Dendritic cell treated with granulocyte-macrophage colony-stimulating factor and Interleukin-4, amounts not matched to agents 40 ng/mL and 50 ng/mL, for 4 days (primary cell): Measurements from ENCODE around the gene PPP1R26.

Experiments used
- H3K27ac Mint-ChIP-seq: one replicate; pipeline ENCODE4 v1.8.0; 2022; ENCODE audit warnings: mild to moderate bottlenecking, mixed read lengths
- H3K27me3 Mint-ChIP-seq: one replicate; pipeline ENCODE4 v1.8.0; 2022; ENCODE audit warnings: mild to moderate bottlenecking, mixed read lengths
- H3K36me3 Mint-ChIP-seq: one replicate; pipeline ENCODE4 v1.8.0; 2022; ENCODE audit warnings: low read depth, mixed read lengths
- H3K4me1 Mint-ChIP-seq: one replicate; pipeline ENCODE4 v1.8.0; 2022; ENCODE audit warnings: low read depth, mixed read lengths
- H3K4me3 Mint-ChIP-seq: one replicate; pipeline ENCODE4 v1.8.0; 2022; ENCODE audit warnings: mild to moderate bottlenecking, moderate library complexity, mixed read lengths
- H3K9me3 Mint-ChIP-seq: one replicate; pipeline ENCODE4 v1.8.0; 2022; ENCODE audit warnings: mixed read lengths
- intact Hi-C: fragments of 100-400 bp; cut with micrococcal nuclease; formaldehyde crosslinking; loops from one replicate; pipeline ENCODE4 v1.15.0; 2022

Gene PPP1R26

DNA sequence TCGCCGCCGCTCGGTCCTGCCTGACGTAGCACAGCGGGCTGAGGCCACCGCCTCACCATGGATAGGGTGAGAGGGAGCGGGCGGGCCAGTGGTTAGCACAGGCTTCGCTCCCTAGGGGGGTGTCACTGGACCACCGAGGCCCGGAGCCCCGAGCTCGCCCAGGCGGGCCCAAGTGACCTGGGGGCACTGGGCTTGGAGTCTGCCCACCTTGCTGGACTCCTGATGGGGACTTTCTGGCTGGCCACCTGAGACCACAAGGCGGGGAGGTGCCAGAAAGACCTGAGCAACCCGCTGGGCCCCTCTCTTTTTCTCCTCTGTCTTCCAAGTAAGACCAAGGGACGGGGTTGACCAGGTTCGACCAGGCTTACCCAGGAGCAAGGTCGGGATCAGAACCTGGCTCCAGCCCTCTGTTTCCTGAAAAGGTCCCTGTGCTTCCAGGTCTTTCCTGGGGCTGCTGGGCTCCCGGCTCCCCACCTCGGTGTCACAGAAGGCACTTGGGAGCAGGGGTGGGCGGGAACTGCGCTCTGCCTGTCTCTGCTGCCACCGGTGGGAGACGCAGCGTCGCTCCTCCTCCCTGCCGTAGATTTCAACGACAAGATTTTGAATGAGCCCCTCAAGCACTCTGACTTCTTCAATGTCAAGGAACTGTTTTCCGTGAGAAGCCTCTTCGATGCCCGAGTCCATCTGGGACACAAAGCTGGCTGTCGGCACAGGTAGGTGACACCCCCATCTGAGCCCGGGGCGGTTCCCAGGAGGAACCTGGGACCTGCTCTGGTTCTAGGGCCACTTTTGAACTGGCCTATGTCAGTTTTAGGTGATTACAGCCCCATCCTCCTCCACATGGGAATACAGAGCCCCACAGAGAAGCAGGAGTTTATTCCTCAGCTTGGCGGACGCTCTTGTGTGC is 21.9 kb downstream of the PPP1R26 start:
- Mint-ChIP-seq H3K4me1 (peaks cover 33% of the 10 kb centered on the region), H3K36me3 (peaks cover 49% of the 10 kb centered on the region), H3K9me3 (no peaks in the 10 kb centered on the region), H3K27me3 (peaks cover 20% of the 10 kb centered on the region), H3K27ac (peak overlapping the region; percentile 92), H3K4me3 (peak overlapping the region; percentile 98)
- intact Hi-C loops, result no loop called here

DNA sequence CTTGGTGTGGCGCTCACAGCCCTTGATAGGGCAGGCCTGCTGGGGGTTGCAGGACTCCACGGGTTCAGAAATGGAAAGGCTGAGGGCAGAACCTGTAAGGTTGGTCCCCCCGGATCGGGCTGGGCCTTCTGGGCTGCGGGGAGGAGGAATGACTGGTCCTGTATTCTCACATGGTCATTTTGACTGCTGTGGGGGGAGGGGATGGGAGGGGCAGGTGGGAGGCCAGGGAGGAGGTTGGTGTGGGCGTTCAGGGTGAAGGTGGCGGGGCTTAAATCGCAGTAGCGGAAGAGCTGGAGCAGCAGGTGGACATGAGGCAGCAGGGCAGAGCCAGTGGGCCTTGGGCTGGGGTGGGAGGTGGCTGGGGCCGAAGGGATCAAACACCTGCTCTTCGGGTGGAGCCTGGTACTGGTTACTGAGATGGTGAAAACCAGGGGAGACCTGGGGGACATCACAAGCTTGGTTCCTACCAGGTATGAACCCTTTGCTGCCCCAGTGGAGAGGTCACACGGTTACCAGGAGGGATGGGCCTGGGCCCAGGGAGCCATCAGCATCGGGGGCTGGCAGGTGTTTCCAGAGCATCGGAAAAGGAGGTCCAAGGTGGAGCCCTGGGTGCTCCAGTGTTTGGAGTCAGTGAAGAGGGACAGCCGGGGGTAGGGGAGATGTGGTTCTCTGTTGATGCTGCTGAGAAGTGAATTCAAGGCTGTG is 22.7 kb downstream of the PPP1R26 start:
- Mint-ChIP-seq H3K9me3 (no peaks in the 10 kb centered on the region), H3K4me3 (peak overlapping the region; percentile 98), H3K36me3 (peaks cover 49% of the 10 kb centered on the region), H3K27ac (peak overlapping the region; percentile 40), H3K27me3 (peaks cover 16% of the 10 kb centered on the region), H3K4me1 (peaks cover 33% of the 10 kb centered on the region)
- intact Hi-C loops, result no loop called here

DNA sequence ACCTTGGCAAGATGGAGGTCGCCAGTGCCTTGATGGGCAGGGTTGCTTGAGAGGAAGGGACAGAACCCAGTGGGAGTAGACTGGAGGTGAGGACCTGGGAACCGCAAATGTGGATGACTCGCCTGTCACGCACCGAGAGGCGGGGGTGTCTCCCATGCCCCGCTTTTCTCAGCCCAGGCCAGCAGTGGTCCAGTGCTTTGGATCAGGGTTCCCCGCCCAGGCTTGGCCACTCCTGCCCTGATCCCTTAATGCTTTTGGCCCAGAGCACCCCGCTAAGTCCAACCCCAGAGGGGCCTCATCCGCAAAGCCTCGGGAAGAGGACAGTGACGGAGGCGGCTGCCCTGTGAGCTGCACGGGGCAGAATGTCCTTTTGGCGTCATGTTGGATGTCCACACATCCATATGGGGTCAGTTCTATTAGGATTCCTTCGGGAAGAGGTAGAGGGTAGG is 23.3 kb downstream of the PPP1R26 start:
- H3K4me1 Mint-ChIP-seq, result peaks cover 33% of the 10 kb centered on the region
- H3K27me3 Mint-ChIP-seq, result peaks cover 12% of the 10 kb centered on the region
- H3K4me3 Mint-ChIP-seq, result no peak overlapping the region
- intact Hi-C loops, result no loop called here
- peak overlapping the region; percentile 40 for H3K27ac Mint-ChIP-seq
- H3K36me3 Mint-ChIP-seq, result peaks cover 49% of the 10 kb centered on the region
- H3K9me3 Mint-ChIP-seq, result no peaks in the 10 kb centered on the region

DNA sequence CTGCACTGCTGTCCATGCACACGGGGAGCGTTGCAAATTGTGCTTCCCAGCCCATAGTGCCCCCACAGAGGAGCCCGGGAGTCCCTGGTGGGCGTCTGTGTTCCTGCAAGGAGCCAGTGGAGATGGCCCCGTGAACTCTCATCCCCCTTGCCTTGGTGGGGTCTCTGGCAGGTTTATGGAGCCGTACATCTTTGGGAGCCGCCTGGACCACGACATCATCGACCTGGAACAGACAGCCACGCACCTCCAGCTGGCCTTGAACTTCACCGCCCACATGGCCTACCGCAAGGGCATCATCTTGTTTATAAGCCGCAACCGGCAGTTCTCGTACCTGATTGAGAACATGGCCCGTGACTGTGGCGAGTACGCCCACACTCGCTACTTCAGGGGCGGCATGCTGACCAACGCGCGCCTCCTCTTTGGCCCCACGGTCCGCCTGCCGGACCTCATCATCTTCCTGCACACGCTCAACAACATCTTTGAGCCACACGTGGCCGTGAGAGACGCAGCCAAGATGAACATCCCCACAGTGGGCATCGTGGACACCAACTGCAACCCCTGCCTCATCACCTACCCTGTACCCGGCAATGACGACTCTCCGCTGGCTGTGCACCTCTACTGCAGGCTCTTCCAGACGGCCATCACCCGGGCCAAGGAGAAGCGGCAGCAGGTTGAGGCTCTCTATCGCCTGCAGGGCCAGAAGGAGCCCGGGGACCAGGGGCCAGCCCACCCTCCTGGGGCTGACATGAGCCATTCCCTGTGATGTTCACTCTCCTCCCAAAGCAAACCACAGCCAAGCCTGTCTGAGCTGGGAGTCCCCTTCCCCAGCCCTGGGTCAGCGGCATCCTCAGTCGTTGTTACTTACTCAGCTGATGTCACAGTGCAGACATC is 24.0 kb downstream of the PPP1R26 start:
- intact Hi-C loops, result no loop called here
- H3K9me3 Mint-ChIP-seq, result peaks cover 2% of the 10 kb centered on the region
- H3K4me1 Mint-ChIP-seq, result peaks cover 33% of the 10 kb centered on the region
- H3K27ac Mint-ChIP-seq, result no peak overlapping the region
- H3K27me3 Mint-ChIP-seq, result peaks cover 7% of the 10 kb centered on the region
- peaks cover 49% of the 10 kb centered on the region for H3K36me3 Mint-ChIP-seq
- no peak overlapping the region for H3K4me3 Mint-ChIP-seq

DNA sequence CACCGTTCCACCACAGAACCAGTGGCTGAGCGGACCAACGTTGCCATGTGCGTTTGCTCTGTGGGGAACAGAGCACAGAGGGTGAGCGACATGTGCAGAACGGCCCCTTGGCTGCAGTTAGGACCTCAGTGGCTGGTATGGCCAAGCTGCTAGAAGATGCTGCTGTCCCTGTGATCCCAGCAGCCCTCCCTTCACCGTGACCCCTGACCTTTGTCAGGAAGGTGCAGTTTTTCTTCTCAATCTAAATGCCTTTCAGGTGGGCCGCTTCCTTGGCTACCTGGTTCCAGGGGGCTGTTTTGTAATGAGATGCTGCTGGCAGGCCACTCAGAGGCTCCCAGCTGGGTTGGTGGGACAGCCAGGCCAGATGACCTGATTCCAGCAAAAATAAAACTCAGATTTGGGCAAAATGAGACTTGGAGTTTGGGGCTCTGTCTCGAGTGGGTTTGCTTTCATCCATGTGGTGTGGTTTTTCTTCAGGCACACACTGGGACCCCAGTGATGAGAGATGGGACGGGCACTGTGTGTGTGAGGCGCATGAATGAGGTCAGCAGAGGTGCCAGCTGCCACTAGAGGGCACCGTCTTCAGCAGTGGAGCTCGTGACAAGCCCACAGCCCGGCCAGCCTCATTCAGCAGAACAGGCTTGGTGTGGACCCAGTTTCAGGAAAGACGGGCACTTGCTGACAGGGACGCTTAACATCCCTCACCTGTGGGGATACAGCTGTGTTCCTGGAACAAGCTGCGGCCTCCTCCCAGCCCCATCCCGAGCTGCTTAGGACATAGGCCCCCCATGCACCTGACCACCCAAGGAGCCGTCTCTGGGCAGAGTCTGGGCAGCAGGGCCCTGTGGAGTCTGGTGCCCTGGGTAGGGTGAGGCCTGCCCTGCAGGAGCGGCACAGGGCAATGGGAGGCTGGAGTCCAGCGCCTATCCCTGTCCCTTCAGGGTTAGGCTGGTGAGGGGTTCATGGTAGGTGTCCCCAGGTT is 25.0 kb downstream of the PPP1R26 start:
- H3K4me3 Mint-ChIP-seq, result no peak overlapping the region
- peaks cover 31% of the 10 kb centered on the region for H3K4me1 Mint-ChIP-seq
- H3K27ac Mint-ChIP-seq, result no peak overlapping the region
- peaks cover 49% of the 10 kb centered on the region for H3K36me3 Mint-ChIP-seq
- peaks cover 4% of the 10 kb centered on the region for H3K27me3 Mint-ChIP-seq
- intact Hi-C loops, result no loop called here
- H3K9me3 Mint-ChIP-seq, result peaks cover 12% of the 10 kb centered on the region

DNA sequence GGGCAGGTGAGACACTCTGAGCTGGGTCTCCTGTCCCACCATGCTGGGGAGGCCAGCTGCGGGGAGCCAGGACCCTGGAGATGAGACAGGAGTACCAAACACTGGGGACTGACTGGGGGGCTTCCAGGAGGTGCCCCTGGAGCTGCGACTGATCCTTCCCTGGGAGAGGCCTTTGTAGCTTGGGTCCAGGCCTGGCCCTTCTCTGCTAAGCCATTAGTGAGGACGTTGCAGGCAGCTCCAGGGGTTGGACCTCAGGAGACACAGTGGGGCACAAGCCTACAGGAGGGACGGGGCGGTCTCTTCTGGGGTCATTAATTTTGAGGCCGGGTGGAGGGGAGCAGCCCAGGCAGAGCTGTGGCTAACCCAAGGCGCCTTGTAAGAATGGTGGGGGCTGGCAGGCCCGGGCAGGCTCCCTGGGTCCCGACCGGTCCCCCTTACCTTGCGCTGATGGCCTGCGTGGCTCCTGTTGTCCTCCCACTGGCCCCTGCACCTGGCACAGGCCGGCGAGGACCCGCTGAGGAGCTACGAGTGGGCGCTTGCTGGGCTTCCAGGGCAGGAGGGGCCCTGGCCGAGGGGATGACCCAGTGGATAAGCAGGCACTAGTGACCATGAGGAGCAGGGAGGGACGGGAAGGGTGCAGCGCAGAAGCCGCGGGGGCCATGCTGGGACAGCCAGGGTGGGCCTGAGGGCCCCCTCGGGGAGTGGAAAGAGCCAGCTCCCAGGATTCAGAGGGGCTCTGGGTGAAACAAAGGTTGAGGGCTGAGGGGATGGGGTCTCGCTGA is 26.0 kb downstream of the PPP1R26 start:
- no peak overlapping the region for H3K4me3 Mint-ChIP-seq
- H3K4me1 Mint-ChIP-seq, result peaks cover 29% of the 10 kb centered on the region
- H3K27me3 Mint-ChIP-seq, result peaks cover 3% of the 10 kb centered on the region
- peaks cover 46% of the 10 kb centered on the region for H3K36me3 Mint-ChIP-seq
- H3K9me3 Mint-ChIP-seq, result peaks cover 13% of the 10 kb centered on the region
- intact Hi-C loops, result no loop called here
- H3K27ac Mint-ChIP-seq, result no peak overlapping the region

DNA sequence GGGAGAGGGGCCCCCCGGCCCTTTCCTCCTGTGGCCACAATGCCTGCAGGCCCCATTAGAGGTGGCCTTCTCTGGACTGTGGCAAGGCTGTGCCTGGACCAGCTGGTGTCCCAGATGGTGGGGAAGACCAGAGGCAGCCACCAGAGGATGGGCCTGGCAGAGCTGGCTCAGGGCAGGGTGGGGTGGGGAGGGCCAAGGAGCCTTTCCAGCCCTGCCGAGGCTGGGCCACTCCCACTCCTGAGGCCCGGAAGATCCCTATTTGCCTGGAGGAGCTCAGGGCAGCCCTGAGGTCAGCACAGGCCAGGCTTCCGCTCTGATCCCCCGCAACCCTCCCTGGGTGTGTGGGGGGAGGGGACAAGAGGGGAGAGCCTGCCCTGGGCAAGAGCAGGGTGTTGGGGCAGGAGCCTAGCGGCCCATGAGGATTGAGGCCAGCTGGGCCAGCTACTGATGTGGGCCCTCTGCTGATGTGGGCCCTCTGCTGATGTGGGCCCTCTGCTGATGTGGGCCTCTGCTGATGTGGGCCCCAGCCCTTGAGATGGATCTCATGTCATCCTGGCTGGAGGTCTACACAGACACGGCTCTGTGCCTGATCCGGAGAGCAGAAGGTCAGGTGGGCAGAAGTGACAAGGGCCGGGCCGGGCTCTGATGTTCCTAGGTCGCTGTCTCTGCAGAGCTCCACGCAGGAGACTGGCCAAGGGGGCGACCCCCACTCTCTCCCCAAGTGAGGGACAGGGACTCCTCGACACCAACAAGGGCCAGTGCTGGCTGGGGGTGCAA is 26.9 kb downstream of the PPP1R26 start:
- H3K4me1 Mint-ChIP-seq, result peaks cover 27% of the 10 kb centered on the region
- intact Hi-C loops, result no loop called here
- no peak overlapping the region for H3K4me3 Mint-ChIP-seq
- peaks cover 40% of the 10 kb centered on the region for H3K36me3 Mint-ChIP-seq
- H3K9me3 Mint-ChIP-seq, result peaks cover 13% of the 10 kb centered on the region
- no peak overlapping the region for H3K27ac Mint-ChIP-seq
- H3K27me3 Mint-ChIP-seq, result peaks cover 3% of the 10 kb centered on the region

DNA sequence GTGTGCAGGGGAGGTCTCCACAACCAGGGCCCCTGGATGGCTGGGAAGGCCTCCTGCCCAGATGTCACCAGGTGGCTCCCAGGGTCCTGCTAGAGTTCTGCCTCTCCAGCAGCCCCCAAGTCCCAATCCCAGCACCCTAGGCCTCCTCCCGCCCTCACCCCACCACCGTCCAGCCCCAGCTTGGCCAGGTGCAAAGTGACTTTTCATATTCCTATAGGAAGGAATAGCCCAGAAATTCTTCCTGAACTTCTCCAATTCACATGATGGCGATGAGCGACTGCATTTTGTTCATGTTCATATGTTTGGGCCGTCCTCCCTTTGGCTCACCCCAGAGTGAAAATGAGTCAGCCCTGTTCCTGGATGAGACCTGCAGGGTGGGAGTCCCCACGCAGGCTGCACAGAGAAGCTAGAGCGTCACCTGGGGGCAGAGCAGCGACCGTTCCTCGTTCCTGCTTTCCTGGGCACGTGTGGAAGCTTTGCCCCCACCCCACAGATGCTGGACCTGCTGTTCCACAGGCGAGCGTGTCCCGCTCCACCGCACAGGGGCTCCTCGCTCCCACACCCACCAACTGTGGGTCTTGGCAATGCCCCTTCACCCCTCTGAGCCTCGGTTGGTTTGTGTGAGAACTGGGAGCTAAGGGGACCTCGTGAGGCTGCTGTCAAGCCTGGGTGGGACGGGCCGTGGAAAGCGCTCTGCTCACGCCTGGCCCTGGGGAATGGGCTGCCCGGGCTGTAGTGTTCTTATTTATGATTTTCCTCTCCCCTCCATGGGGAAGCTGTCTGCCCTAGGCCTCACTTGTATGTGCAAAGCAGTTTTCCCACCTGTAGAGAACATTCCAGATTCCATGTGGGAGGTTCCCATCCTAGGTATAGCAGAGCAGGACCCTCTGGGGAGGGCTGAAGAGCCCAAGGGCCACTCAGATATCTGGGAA is 27.8 kb downstream of the PPP1R26 start:
- Mint-ChIP-seq H3K36me3 (peaks cover 32% of the 10 kb centered on the region), H3K27me3 (peaks cover 6% of the 10 kb centered on the region), H3K27ac (no peak overlapping the region), H3K4me3 (no peak overlapping the region), H3K4me1 (peaks cover 18% of the 10 kb centered on the region), H3K9me3 (peaks cover 13% of the 10 kb centered on the region)
- intact Hi-C loops, result no loop called here

DNA sequence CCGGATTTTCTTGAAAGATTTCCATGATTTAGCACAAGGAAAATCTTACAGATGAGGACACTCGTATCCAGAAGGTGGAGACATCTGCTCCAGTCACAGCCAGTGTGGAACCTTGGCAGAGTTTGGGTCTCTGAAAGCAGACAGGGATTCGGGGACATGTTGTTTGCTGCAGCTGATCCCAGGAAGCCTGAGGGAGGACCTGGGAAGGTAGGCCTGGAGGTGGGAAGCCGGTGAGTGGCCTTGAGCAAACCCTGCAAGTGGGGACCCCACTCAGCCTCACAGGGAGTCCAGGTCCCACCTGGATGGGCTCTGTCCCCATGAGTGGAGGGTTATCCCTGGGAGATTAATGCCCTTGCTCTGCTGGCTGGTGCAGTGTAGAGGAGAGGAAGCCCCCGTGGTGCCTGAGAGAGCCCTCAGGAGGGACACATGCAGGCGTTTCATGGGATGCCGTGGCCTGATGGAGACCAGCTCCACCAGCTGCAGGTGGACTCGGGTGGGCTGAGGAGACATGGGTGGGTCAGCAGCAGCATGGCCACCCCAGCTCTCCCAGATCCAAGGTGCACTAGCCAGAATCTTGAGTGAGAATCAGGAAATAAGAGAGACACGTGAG is 28.7 kb downstream of the PPP1R26 start:
- Mint-ChIP-seq H3K27me3 (peaks cover 11% of the 10 kb centered on the region), H3K27ac (no peak overlapping the region), H3K9me3 (peaks cover 13% of the 10 kb centered on the region), H3K4me1 (peaks cover 10% of the 10 kb centered on the region), H3K4me3 (no peak overlapping the region), H3K36me3 (peaks cover 22% of the 10 kb centered on the region)
- intact Hi-C loops, result no loop called here

DNA sequence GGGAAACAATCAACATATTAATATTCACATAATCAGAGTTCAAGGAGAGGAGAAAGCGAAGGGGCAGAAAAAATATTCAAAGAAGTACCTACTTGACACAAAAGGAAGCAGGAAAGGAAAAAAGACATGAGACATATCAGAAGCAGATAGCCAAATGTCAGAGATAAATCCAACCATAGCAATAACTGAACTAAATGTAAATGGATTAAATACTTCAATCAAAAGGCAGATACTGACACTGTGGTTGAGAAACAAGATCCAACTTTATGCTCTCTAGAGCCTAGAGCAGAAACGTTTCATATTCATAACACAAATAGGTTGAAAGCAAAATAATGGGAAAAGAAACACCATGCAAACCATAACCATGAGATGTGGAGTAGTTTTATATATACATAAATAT is 29.9 kb downstream of the PPP1R26 start:
- H3K9me3 Mint-ChIP-seq, result peaks cover 13% of the 10 kb centered on the region
- peaks cover 12% of the 10 kb centered on the region for H3K27me3 Mint-ChIP-seq
- intact Hi-C loops, result no loop called here
- no peak overlapping the region for H3K27ac Mint-ChIP-seq
- peaks cover 11% of the 10 kb centered on the region for H3K36me3 Mint-ChIP-seq
- peaks cover 3% of the 10 kb centered on the region for H3K4me1 Mint-ChIP-seq
- no peak overlapping the region for H3K4me3 Mint-ChIP-seq

DNA sequence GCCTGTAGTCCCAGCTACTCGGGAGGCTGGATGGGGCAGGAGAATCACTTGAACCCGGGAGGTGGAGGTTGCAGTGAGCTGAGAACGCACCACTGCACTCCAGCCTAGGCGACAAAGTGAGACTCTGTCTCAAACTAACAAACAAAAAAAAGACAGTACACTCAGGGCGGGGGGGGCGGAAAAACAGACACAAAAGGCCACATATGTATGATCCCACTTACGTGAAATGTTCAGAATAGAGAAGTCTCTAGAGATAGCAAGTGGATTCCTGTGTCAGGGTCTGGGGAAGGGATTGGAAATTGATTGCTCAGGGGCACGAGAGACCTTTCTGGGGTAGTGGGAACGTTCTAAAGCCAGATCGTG is 32.6 kb downstream of the PPP1R26 start:
- Mint-ChIP-seq H3K27ac (no peak overlapping the region), H3K36me3 (no peaks in the 10 kb centered on the region), H3K9me3 (peaks cover 13% of the 10 kb centered on the region), H3K4me1 (no peaks in the 10 kb centered on the region), H3K27me3 (peaks cover 19% of the 10 kb centered on the region), H3K4me3 (no peak overlapping the region)
- intact Hi-C loops, result no loop called here
